Right lung (tissue), 10 donors: ENCODE measurements around the gene ZNF214. TPM values are rescaled to one million over a fixed set of nuclear protein-coding genes. Genes with fewer than 3 reads are reported as not detected.
A peak's percentile ranks its signal among the peaks of the same experiment; 100 is the strongest.

Source experiments
- DNase-seq, 2 donors: peaks; one replicate each; pipeline ENCODE4 v3.0.0-alpha.2; 2013
- long read RNA-seq, 8 donors: transcript quantifications; one replicate each; lab custom pipeline, GENCODE V29; 2026
- polyA plus RNA-seq, 5 donors: library from polyadenylated mRNA; unstranded; fragments of 120-200 nt; gene quantifications; one replicate each; pipeline versions ENCODE4 v1.2.1 to v1.2.3, GENCODE V29; 2013; ENCODE audit warnings: inconsistent platforms in 1 of 5, low replicate concordance in 1 of 5; ENCODE audit not compliant: insufficient read length in 5 of 5, insufficient read depth in 1 of 5

Gene ZNF214
- 10 to 100 TPM in 2 of 5 donors, 1 to 10 TPM in 3; 6.8 to 11.6 (median 9.4) TPM for polyA plus RNA-seq
- long read RNA-seq, donor 1, partial matches to known transcripts: 0 of 2 reads
- long read RNA-seq, donor 1, other reads (novel, unspliced or antisense): 0 of 2 reads
- long read RNA-seq, donor 2, partial matches to known transcripts: 0 of 3 reads
- long read RNA-seq, donor 2, other reads (novel, unspliced or antisense): 0 of 3 reads
- long read RNA-seq, donor 3, partial matches to known transcripts: 0 of 1 reads
- long read RNA-seq, donor 3, other reads (novel, unspliced or antisense): 0 of 1 reads
- long read RNA-seq, donor 4, partial matches to known transcripts: 0 of 1 reads
- long read RNA-seq, donor 4, other reads (novel, unspliced or antisense): 0 of 1 reads
- long read RNA-seq, donor 5, partial matches to known transcripts: 0 of 2 reads
- long read RNA-seq, donor 5, other reads (novel, unspliced or antisense): 0 of 2 reads
- long read RNA-seq, donor 6: 0 reads
- long read RNA-seq, donor 7, partial matches to known transcripts: 0 of 3 reads
- long read RNA-seq, donor 7, other reads (novel, unspliced or antisense): 0 of 3 reads
- long read RNA-seq, donor 8, partial matches to known transcripts: 0 of 1 reads
- long read RNA-seq, donor 8, other reads (novel, unspliced or antisense): 0 of 1 reads

- DNase-seq: peak; percentile 96
Observed at GRCh38 chr11:7020183-7020917, at the start of gene ZNF214, which contains the start of gene NLRP14. ZNF214 (minus strand) TSS chr11:7020346; CDS start chr11:7002835, 17,511 bp downstream. NLRP14 (plus strand) TSS chr11:7020479; CDS start chr11:7038587, 18,108 bp downstream.

- no peak for DNase-seq
Observed at GRCh38 chr11:7062534-7062933, 42.4 kb upstream of the ZNF214 start.

GRCh38 chr11:7060868-7061267 is 40.7 kb upstream of the ZNF214 start:
- DNase-seq: no peak

- peak; percentile 57 to 59 for DNase-seq
Observed at GRCh38 chr11:7057641-7058040, 37.5 kb upstream of the ZNF214 start.

GRCh38 chr11:7056828-7057513 is 36.8 kb upstream of the ZNF214 start:
- DNase-seq: peak in 1 of 2 donors; percentile 10

- DNase-seq: no peak
Observed at GRCh38 chr11:7050191-7050590, 30.0 kb upstream of the ZNF214 start.

- DNase-seq: no peak
Observed at GRCh38 chr11:7046474-7047175, 26.5 kb upstream of the ZNF214 start.

GRCh38 chr11:7034019-7034418 is 13.9 kb upstream of the ZNF214 start:
- DNase-seq: no peak

- DNase-seq: no peak
Observed at GRCh38 chr11:7032692-7033091, 12.5 kb upstream of the ZNF214 start.

- DNase-seq: no peak
Observed at GRCh38 chr11:7031471-7031871, 11.3 kb upstream of the ZNF214 start.

GRCh38 chr11:7030836-7031235 is 10.7 kb upstream of the ZNF214 start:
- DNase-seq: no peak

GRCh38 chr11:7028141-7028540 is 8.0 kb upstream of the ZNF214 start:
- DNase-seq: no peak

GRCh38 chr11:7021318-7021717 is 1.2 kb upstream of the ZNF214 start:
- DNase-seq: no peak

- peak in 1 of 2 donors; percentile 1 for DNase-seq
Observed at GRCh38 chr11:7019500-7020182, 505 bp downstream of the ZNF214 start.

GRCh38 chr11:7016011-7016410 is 4.1 kb downstream of the ZNF214 start:
- DNase-seq: no peak

- DNase-seq: no peak
Observed at GRCh38 chr11:7014118-7014517, 6.0 kb downstream of the ZNF214 start.

GRCh38 chr11:7004482-7004881 is 15.7 kb downstream of the ZNF214 start:
- no peak for DNase-seq

GRCh38 chr11:6995703-6996102 is 24.4 kb downstream of the ZNF214 start:
- DNase-seq: no peak

GRCh38 chr11:6992457-6993417 is 27.4 kb downstream of the ZNF214 start:
- DNase-seq: no peak
